ENCODE data around the gene WDR13.
"Not testable (repeated sequence)": the region's sequence is repeated elsewhere in the genome, so short reads cannot be mapped to it uniquely, and the experiment has no call there.

Gene WDR13

GRCh38 chrX:48598614-48599013, 1.3 kb downstream of the WDR13 start:
- no peak for DNase-seq

GRCh38 chrX:48599341-48599740, 2.0 kb downstream of the WDR13 start:
- no peak for DNase-seq

GRCh38 chrX:48600226-48600625, 2.9 kb downstream of the WDR13 start:
- DNase-seq, result no peak

GRCh38 chrX:48601741-48602394, 4.6 kb downstream of the WDR13 start:
- DNase-seq, result no peak

GRCh38 chrX:48604701-48605100, 7.4 kb downstream of the WDR13 start:
- no peak for DNase-seq

GRCh38 chrX:48606091-48606490, 8.8 kb downstream of the WDR13 start:
- no peak for DNase-seq

- DNase-seq, result no peak
Measured at GRCh38 chrX:48611703-48612102, 14.4 kb downstream of the WDR13 start.

- no peak for DNase-seq
Measured at GRCh38 chrX:48613502-48614160, 16.3 kb downstream of the WDR13 start.

GRCh38 chrX:48616576-48616975, 19.3 kb downstream of the WDR13 start:
- DNase-seq, result no peak

- no peak for DNase-seq
Measured at GRCh38 chrX:48617542-48618340, 20.4 kb downstream of the WDR13 start.

- DNase-seq, result no peak
Measured at GRCh38 chrX:48626401-48627298, 29.4 kb downstream of the WDR13 start.

GRCh38 chrX:48631376-48632090, 34.2 kb downstream of the WDR13 start:
- DNase-seq, result peak; percentile 46 to 49

GRCh38 chrX:48632207-48632606, 34.9 kb downstream of the WDR13 start:
- no peak for DNase-seq

- no peak for DNase-seq
Measured at GRCh38 chrX:48636301-48636700, 39.0 kb downstream of the WDR13 start.

GRCh38 chrX:48636776-48637175, 39.5 kb downstream of the WDR13 start:
- DNase-seq, result no peak

GRCh38 chrX:48645669-48646068, 48.4 kb downstream of the WDR13 start:
- DNase-seq, result no peak

GRCh38 chrX:48648336-48648751, 51.1 kb downstream of the WDR13 start:
- peak; percentile 5 to 12 for DNase-seq

- DNase-seq, result no peak
Measured at GRCh38 chrX:48649102-48649501, 51.8 kb downstream of the WDR13 start.

- DNase-seq, result not testable (repeated sequence)
Measured at GRCh38 chrX:48652055-48652579, 54.8 kb downstream of the WDR13 start.

- not testable (repeated sequence) for DNase-seq
Measured at GRCh38 chrX:48654746-48655145, 57.5 kb downstream of the WDR13 start.
